ENCODE results near the gene CENPB. TPM values are rescaled to one million over a fixed set of nuclear protein-coding genes. Genes with fewer than 3 reads are reported as not detected.

Gene CENPB
- total RNA-seq, 1 experiment from 2014 or later: 13.0 TPM

- Histone ChIP-seq H3K4me1 (ENCODE audit: low read length) (peaks cover 36% of the 10 kb centered on the region), H3K27me3 (ENCODE audit: low read length) (no peaks in the 10 kb centered on the region), H3K27ac (ENCODE audit: low read length) (no peak overlapping the region), H3K4me2 (ENCODE audit: low read depth, low read length, poor library complexity, severe bottlenecking) (no peak overlapping the region), H3K9me2 (replicated peaks; ENCODE audit: insufficient read depth, low read length) (no peaks in the 10 kb centered on the region), H3K79me2 (ENCODE audit: low read length) (peaks cover 56% of the 10 kb centered on the region), H4K20me1 (ENCODE audit: insufficient read depth, low read depth, low read length) (no peaks in the 10 kb centered on the region; the same call in 1 of the 2 replicates), H3K36me3 (ENCODE audit: insufficient read depth, low read length) (no peaks in the 10 kb centered on the region), H3K4me3 (ENCODE audit: low read length) (no peak overlapping the region), H3K9me3 (ENCODE audit: low read length) (no peaks in the 10 kb centered on the region), H3K9ac (ENCODE audit: low read length) (no peak overlapping the region), H2AFZ (ENCODE audit: low read length) (no peak overlapping the region)
- peak; percentile 39 for DNase-seq
Observed at GRCh38 chr20:3764659-3765058, 21.9 kb downstream of the CENPB start.

GRCh38 chr20:3763671-3764601, 22.6 kb downstream of the CENPB start:
- H3K9me3 ChIP-seq (ENCODE audit: low read length): no peaks in the 10 kb centered on the region
- H3K9ac ChIP-seq (ENCODE audit: low read length): no peak overlapping the region

GRCh38 chr20:3760655-3761348, 25.7 kb downstream of the CENPB start:
- no peaks in the 10 kb centered on the region for H3K9me2 ChIP-seq (replicated peaks; ENCODE audit: insufficient read depth, low read length)
- no peak overlapping the region for H2AFZ ChIP-seq (ENCODE audit: low read length)
- no peak overlapping the region for H3K9ac ChIP-seq (ENCODE audit: low read length)
- H3K79me2 ChIP-seq (ENCODE audit: low read length): peaks cover 41% of the 10 kb centered on the region
- H3K4me1 ChIP-seq (ENCODE audit: low read length): peaks cover 15% of the 10 kb centered on the region
- H3K36me3 ChIP-seq (ENCODE audit: insufficient read depth, low read length): peaks cover 6% of the 10 kb centered on the region; the same call in 1 of the 2 replicates
- H3K4me2 ChIP-seq (ENCODE audit: low read depth, low read length, poor library complexity, severe bottlenecking): no peak overlapping the region
- DNase-seq: no peak
- H3K27me3 ChIP-seq (ENCODE audit: low read length): no peaks in the 10 kb centered on the region
- no peak overlapping the region for H3K4me3 ChIP-seq (ENCODE audit: low read length)
- no peaks in the 10 kb centered on the region; the same call in 1 of the 2 replicates for H4K20me1 ChIP-seq (ENCODE audit: insufficient read depth, low read depth, low read length)
- no peaks in the 10 kb centered on the region for H3K9me3 ChIP-seq (ENCODE audit: low read length)
- H3K27ac ChIP-seq (ENCODE audit: low read length): no peak overlapping the region

More at GRCh38 chr20:3763671-3764601, 22.6 kb downstream of the CENPB start:
- Histone ChIP-seq H3K27ac (ENCODE audit: low read length) (no peak overlapping the region), H3K36me3 (ENCODE audit: insufficient read depth, low read length) (no peaks in the 10 kb centered on the region), H3K79me2 (ENCODE audit: low read length) (peaks cover 58% of the 10 kb centered on the region), H3K4me1 (ENCODE audit: low read length) (peaks cover 34% of the 10 kb centered on the region), H3K27me3 (ENCODE audit: low read length) (no peaks in the 10 kb centered on the region), H3K9me2 (replicated peaks; ENCODE audit: insufficient read depth, low read length) (no peaks in the 10 kb centered on the region), H4K20me1 (ENCODE audit: insufficient read depth, low read depth, low read length) (no peaks in the 10 kb centered on the region; the same call in 1 of the 2 replicates), H3K4me3 (ENCODE audit: low read length) (no peak overlapping the region), H3K4me2 (ENCODE audit: low read depth, low read length, poor library complexity, severe bottlenecking) (no peak overlapping the region), H2AFZ (ENCODE audit: low read length) (no peak overlapping the region)
- peak; percentile 32 for DNase-seq

- H3K9me3 ChIP-seq (ENCODE audit: low read length): no peaks in the 10 kb centered on the region
- no peak overlapping the region for H3K4me3 ChIP-seq (ENCODE audit: low read length)
- no peak overlapping the region for H3K9ac ChIP-seq (ENCODE audit: low read length)
Observed at GRCh38 chr20:3759884-3760283, 26.7 kb downstream of the CENPB start.

GRCh38 chr20:3759316-3759823, 27.2 kb downstream of the CENPB start:
- Histone ChIP-seq H3K79me2 (ENCODE audit: low read length) (peaks cover 27% of the 10 kb centered on the region), H3K9me3 (ENCODE audit: low read length) (no peaks in the 10 kb centered on the region), H3K36me3 (ENCODE audit: insufficient read depth, low read length) (peaks cover 6% of the 10 kb centered on the region), H3K9me2 (replicated peaks; ENCODE audit: insufficient read depth, low read length) (no peaks in the 10 kb centered on the region), H3K4me2 (ENCODE audit: low read depth, low read length, poor library complexity, severe bottlenecking) (no peak overlapping the region), H3K4me1 (ENCODE audit: low read length) (peaks cover under 1% of the 10 kb centered on the region), H2AFZ (ENCODE audit: low read length) (no peak overlapping the region), H4K20me1 (ENCODE audit: insufficient read depth, low read depth, low read length) (no peaks in the 10 kb centered on the region), H3K27ac (ENCODE audit: low read length) (no peak overlapping the region), H3K9ac (ENCODE audit: low read length) (no peak overlapping the region), H3K4me3 (ENCODE audit: low read length) (no peak overlapping the region), H3K27me3 (ENCODE audit: low read length) (no peaks in the 10 kb centered on the region)
- DNase-seq: no peak

More at GRCh38 chr20:3759884-3760283, 26.7 kb downstream of the CENPB start:
- H2AFZ ChIP-seq (ENCODE audit: low read length): no peak overlapping the region
- DNase-seq: no peak
- no peak overlapping the region for H3K27ac ChIP-seq (ENCODE audit: low read length)
- H3K4me1 ChIP-seq (ENCODE audit: low read length): peaks cover 6% of the 10 kb centered on the region
- H3K4me2 ChIP-seq (ENCODE audit: low read depth, low read length, poor library complexity, severe bottlenecking): no peak overlapping the region
- no peaks in the 10 kb centered on the region for H3K27me3 ChIP-seq (ENCODE audit: low read length)
- peaks cover 6% of the 10 kb centered on the region for H3K36me3 ChIP-seq (ENCODE audit: insufficient read depth, low read length)
- peaks cover 32% of the 10 kb centered on the region for H3K79me2 ChIP-seq (ENCODE audit: low read length)
- H4K20me1 ChIP-seq (ENCODE audit: insufficient read depth, low read depth, low read length): no peaks in the 10 kb centered on the region
- no peaks in the 10 kb centered on the region for H3K9me2 ChIP-seq (replicated peaks; ENCODE audit: insufficient read depth, low read length)

GRCh38 chr20:3758566-3758965, 28.0 kb downstream of the CENPB start:
- Histone ChIP-seq H4K20me1 (ENCODE audit: insufficient read depth, low read depth, low read length) (no peaks in the 10 kb centered on the region), H3K9ac (ENCODE audit: low read length) (no peak overlapping the region), H3K36me3 (ENCODE audit: insufficient read depth, low read length) (peaks cover 6% of the 10 kb centered on the region), H3K27me3 (ENCODE audit: low read length) (no peaks in the 10 kb centered on the region), H3K4me1 (ENCODE audit: low read length) (no peaks in the 10 kb centered on the region), H3K4me3 (ENCODE audit: low read length) (no peak overlapping the region), H2AFZ (ENCODE audit: low read length) (no peak overlapping the region), H3K79me2 (ENCODE audit: low read length) (peaks cover 19% of the 10 kb centered on the region), H3K9me2 (replicated peaks; ENCODE audit: insufficient read depth, low read length) (no peaks in the 10 kb centered on the region), H3K27ac (ENCODE audit: low read length) (no peak overlapping the region), H3K4me2 (ENCODE audit: low read depth, low read length, poor library complexity, severe bottlenecking) (no peak overlapping the region), H3K9me3 (ENCODE audit: low read length) (no peaks in the 10 kb centered on the region)
- no peak for DNase-seq

GRCh38 chr20:3757268-3757667, 29.3 kb downstream of the CENPB start:
- Histone ChIP-seq H4K20me1 (ENCODE audit: insufficient read depth, low read depth, low read length) (0 out of 2 replicates have a peak, but pooled peaks cover 3% of the 10 kb centered on the region), H3K79me2 (ENCODE audit: low read length) (peaks cover 14% of the 10 kb centered on the region), H3K4me3 (ENCODE audit: low read length) (no peak overlapping the region), H3K9ac (ENCODE audit: low read length) (no peak overlapping the region), H3K4me1 (ENCODE audit: low read length) (no peaks in the 10 kb centered on the region), H3K27ac (ENCODE audit: low read length) (no peak overlapping the region), H2AFZ (ENCODE audit: low read length) (no peak overlapping the region), H3K9me3 (ENCODE audit: low read length) (no peaks in the 10 kb centered on the region), H3K27me3 (ENCODE audit: low read length) (no peaks in the 10 kb centered on the region), H3K36me3 (ENCODE audit: insufficient read depth, low read length) (peaks cover 10% of the 10 kb centered on the region), H3K9me2 (replicated peaks; ENCODE audit: insufficient read depth, low read length) (no peaks in the 10 kb centered on the region), H3K4me2 (ENCODE audit: low read depth, low read length, poor library complexity, severe bottlenecking) (no peak overlapping the region)
- no peak for DNase-seq

All from Karpas-422 (cell line).